ENCODE data around the gene DNAJA4.
A peak's percentile ranks its signal among the peaks of the same experiment; 100 is the strongest.

DNAJA4 gene

DNA sequence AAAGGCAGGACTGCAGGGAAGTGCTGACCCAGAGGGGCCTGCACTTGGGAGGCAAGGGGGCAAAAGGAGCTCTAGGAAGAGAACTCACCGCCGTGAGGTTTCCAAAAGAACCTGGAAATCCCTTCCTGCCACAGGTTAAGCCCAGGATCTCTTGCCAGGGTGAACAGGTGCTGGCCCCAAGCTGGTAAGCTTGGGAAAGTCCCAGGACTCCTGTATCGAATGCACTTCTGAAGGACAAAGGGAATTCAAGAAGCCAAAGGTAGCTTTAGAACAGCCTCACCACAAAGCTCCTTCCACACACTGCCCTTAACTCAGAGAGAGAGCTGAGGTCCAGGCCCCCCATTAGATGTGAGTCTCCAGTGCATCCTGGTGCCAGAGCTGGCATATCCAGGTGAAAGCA is 46.9 kb downstream of the DNAJA4 start:
- Histone ChIP-seq H3K9me3 (ENCODE audit: control insufficient read depth, insufficient read depth, low read length) (no peaks in the 10 kb centered on the region), H3K4me3 (ENCODE audit: low read depth, low read length) (no peak overlapping the region), H3K27me3 (ENCODE audit: control insufficient read depth, insufficient read depth, low read length) (no peaks in the 10 kb centered on the region), H3K36me3 (ENCODE audit: control insufficient read depth, insufficient read depth, low read length) (no peaks in the 10 kb centered on the region), H3K4me1 (ENCODE audit: control insufficient read depth, insufficient read depth, low read length) (peaks cover 5% of the 10 kb centered on the region), H3K9ac (ENCODE audit: low read depth, low read length) (no peak overlapping the region)

- Histone ChIP-seq H3K9me3 (ENCODE audit: control insufficient read depth, insufficient read depth, low read length) (no peaks in the 10 kb centered on the region), H3K9ac (ENCODE audit: low read depth, low read length) (no peak overlapping the region), H3K4me1 (ENCODE audit: control insufficient read depth, insufficient read depth, low read length) (peaks cover 12% of the 10 kb centered on the region), H3K27me3 (ENCODE audit: control insufficient read depth, insufficient read depth, low read length) (no peaks in the 10 kb centered on the region), H3K4me3 (ENCODE audit: low read depth, low read length) (no peak overlapping the region), H3K36me3 (ENCODE audit: control insufficient read depth, insufficient read depth, low read length) (no peaks in the 10 kb centered on the region)
Observed at GRCh38 chr15:78312536-78312935, 48.2 kb downstream of the DNAJA4 start.

DNA sequence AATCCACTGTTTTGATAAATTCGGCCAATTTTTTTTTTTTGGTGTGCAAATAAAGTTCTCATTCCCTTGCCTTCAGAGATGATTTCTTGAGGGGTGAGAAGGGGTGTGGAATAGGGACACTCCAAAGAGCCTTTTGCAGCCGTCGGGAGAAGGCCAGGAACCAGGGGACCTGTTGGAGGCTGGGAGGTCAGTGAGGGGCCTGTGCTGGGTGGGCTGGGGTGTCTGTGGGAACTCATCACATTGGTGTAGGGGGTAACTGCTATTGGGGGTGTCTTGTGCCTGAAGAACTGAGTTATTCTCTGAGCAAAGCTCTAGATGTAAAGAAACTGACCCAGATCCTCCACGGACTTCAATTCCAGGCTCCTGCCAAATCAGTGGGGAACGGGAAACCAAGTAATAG is 48.6 kb downstream of the DNAJA4 start:
- no peak overlapping the region for H3K9ac ChIP-seq (ENCODE audit: low read depth, low read length)
- H3K4me3 ChIP-seq (ENCODE audit: low read depth, low read length), result no peak overlapping the region
- H3K27me3 ChIP-seq (ENCODE audit: control insufficient read depth, insufficient read depth, low read length), result no peaks in the 10 kb centered on the region
- H3K4me1 ChIP-seq (ENCODE audit: control insufficient read depth, insufficient read depth, low read length), result peaks cover 12% of the 10 kb centered on the region
- no peaks in the 10 kb centered on the region for H3K9me3 ChIP-seq (ENCODE audit: control insufficient read depth, insufficient read depth, low read length)
- H3K36me3 ChIP-seq (ENCODE audit: control insufficient read depth, insufficient read depth, low read length), result no peaks in the 10 kb centered on the region

DNA sequence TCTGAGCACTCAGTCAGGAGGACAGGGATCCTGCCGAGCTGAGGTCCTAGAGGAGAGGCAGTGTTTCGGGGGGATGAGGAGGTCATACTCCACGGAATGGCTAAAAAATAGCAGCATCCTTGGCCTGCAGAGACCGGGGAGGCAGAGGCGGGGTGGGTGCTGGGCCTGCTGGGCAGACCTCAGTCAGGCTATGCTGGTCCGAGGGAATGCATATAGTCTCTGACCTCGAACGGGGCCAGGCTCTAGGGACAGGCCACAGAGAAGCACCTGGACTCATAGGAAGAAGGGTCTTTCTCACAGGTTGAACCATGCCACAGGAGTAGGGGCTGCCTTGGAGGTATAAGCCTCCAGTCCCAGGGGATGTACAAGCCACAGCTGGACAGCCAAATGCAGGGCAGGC is 49.0 kb downstream of the DNAJA4 start:
- H3K9me3 ChIP-seq (ENCODE audit: control insufficient read depth, insufficient read depth, low read length), result no peaks in the 10 kb centered on the region
- peaks cover 12% of the 10 kb centered on the region for H3K4me1 ChIP-seq (ENCODE audit: control insufficient read depth, insufficient read depth, low read length)
- no peaks in the 10 kb centered on the region for H3K27me3 ChIP-seq (ENCODE audit: control insufficient read depth, insufficient read depth, low read length)
- no peak overlapping the region for H3K9ac ChIP-seq (ENCODE audit: low read depth, low read length)
- no peak overlapping the region for H3K4me3 ChIP-seq (ENCODE audit: low read depth, low read length)
- H3K36me3 ChIP-seq (ENCODE audit: control insufficient read depth, insufficient read depth, low read length), result no peaks in the 10 kb centered on the region

DNA sequence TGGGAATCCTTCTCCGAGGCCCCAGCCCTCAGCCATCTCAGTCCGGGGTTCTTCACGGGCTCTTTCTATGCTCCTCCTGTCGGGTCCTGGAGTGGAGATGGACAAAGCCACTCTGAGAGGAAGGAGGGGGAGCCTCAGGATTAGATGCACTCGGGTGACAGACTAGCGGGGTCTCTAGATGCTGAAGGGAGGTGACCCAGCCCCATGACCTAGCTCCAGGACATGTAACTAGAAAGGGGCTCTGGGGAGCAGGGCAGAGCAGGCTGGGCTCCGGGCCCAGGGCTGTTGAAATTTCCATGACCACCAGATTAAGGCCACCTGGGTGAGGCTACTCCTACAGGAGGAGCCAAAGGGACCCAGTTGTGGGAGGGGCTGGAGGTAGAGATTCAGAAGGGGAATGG is 49.8 kb downstream of the DNAJA4 start:
- no peaks in the 10 kb centered on the region for H3K27me3 ChIP-seq (ENCODE audit: control insufficient read depth, insufficient read depth, low read length)
- H3K4me1 ChIP-seq (ENCODE audit: control insufficient read depth, insufficient read depth, low read length), result peaks cover 12% of the 10 kb centered on the region
- H3K9ac ChIP-seq (ENCODE audit: low read depth, low read length), result no peak overlapping the region
- no peaks in the 10 kb centered on the region for H3K9me3 ChIP-seq (ENCODE audit: control insufficient read depth, insufficient read depth, low read length)
- H3K36me3 ChIP-seq (ENCODE audit: control insufficient read depth, insufficient read depth, low read length), result no peaks in the 10 kb centered on the region
- H3K4me3 ChIP-seq (ENCODE audit: low read depth, low read length), result no peak overlapping the region

DNA sequence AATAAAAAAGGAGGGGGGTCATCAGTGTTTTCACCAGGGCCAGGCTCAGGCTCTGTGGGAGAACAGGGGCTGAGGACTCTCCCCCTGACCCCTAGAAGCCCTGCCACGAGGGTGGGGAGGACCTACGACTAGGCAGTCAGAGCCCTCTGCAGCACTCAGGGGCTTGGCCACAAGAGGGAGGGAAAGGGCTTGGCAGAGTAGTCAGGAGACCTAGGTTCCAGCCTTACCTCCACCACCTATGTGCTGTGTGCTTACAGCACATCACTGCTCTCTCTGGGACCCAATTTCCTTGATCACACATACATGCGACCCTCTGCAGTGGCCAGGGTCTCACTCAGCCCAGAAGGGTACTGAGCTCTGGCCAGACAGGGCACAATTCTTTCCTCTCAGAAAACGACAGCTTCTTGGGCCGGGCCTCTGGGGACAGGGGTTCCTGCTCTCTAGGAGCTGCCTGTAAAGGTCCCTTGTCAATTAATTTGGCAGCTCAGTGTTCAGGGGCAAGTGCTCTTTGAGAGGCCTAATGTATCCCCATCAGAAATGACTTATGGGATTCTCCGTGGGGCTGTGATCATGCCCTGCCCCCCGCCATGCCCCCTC is 51.4 kb downstream of the DNAJA4 start:
- peak overlapping the region; percentile 55 for H3K9ac ChIP-seq (ENCODE audit: low read depth, low read length)
- no peaks in the 10 kb centered on the region for H3K9me3 ChIP-seq (ENCODE audit: control insufficient read depth, insufficient read depth, low read length)
- H3K27me3 ChIP-seq (ENCODE audit: control insufficient read depth, insufficient read depth, low read length), result no peaks in the 10 kb centered on the region
- peaks cover 12% of the 10 kb centered on the region for H3K4me1 ChIP-seq (ENCODE audit: control insufficient read depth, insufficient read depth, low read length)
- no peaks in the 10 kb centered on the region for H3K36me3 ChIP-seq (ENCODE audit: control insufficient read depth, insufficient read depth, low read length)
- no peak overlapping the region for H3K4me3 ChIP-seq (ENCODE audit: low read depth, low read length)

GRCh38 chr15:78316283-78317083 is 52.1 kb downstream of the DNAJA4 start:
- Histone ChIP-seq H3K9ac (ENCODE audit: low read depth, low read length) (peak overlapping the region; percentile 55), H3K36me3 (ENCODE audit: control insufficient read depth, insufficient read depth, low read length) (no peaks in the 10 kb centered on the region), H3K4me3 (ENCODE audit: low read depth, low read length) (no peak overlapping the region), H3K4me1 (ENCODE audit: control insufficient read depth, insufficient read depth, low read length) (peaks cover 12% of the 10 kb centered on the region), H3K9me3 (ENCODE audit: control insufficient read depth, insufficient read depth, low read length) (no peaks in the 10 kb centered on the region), H3K27me3 (ENCODE audit: control insufficient read depth, insufficient read depth, low read length) (no peaks in the 10 kb centered on the region)

DNA sequence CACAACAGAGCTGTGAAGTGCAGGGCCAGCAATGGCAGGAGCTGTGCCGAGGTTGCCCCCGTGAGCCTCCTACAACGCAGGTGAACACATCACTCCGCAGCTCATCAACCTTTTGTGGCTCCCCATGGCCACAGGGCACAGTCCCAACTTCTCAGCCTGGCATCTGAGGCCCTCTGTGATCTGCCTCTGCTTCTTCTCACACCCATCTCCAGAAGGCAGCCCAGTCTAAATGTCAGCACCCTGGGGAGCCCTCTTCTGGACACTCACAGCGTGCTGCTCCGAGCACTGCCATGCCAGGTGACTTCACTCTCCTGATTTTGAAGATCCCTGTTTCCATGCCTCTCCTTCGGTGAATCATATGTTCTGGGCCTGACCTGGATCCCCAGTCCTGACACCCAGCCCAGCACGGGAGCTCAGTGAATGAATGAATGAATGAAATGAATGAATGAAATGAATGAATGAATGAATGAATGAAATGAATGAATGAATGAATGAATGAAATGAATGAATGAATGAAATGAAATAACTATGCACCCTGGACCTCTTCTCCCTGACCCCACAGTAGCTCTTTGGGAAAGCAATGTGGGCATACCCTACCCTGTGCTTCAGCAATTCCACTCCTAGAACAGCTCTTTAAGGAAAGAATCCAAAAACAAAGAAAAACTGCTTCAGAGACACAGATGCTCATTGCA is 52.9 kb downstream of the DNAJA4 start:
- H3K9me3 ChIP-seq (ENCODE audit: control insufficient read depth, insufficient read depth, low read length), result no peaks in the 10 kb centered on the region
- no peak overlapping the region for H3K4me3 ChIP-seq (ENCODE audit: low read depth, low read length)
- no peaks in the 10 kb centered on the region for H3K36me3 ChIP-seq (ENCODE audit: control insufficient read depth, insufficient read depth, low read length)
- H3K4me1 ChIP-seq (ENCODE audit: control insufficient read depth, insufficient read depth, low read length), result peaks cover 17% of the 10 kb centered on the region
- H3K27me3 ChIP-seq (ENCODE audit: control insufficient read depth, insufficient read depth, low read length), result no peaks in the 10 kb centered on the region
- no peak overlapping the region for H3K9ac ChIP-seq (ENCODE audit: low read depth, low read length)

GRCh38 chr15:78319588-78319987 is 55.2 kb downstream of the DNAJA4 start:
- Histone ChIP-seq H3K9ac (ENCODE audit: low read depth, low read length) (no peak overlapping the region), H3K27me3 (ENCODE audit: control insufficient read depth, insufficient read depth, low read length) (no peaks in the 10 kb centered on the region), H3K4me3 (ENCODE audit: low read depth, low read length) (no peak overlapping the region), H3K36me3 (ENCODE audit: control insufficient read depth, insufficient read depth, low read length) (no peaks in the 10 kb centered on the region), H3K9me3 (ENCODE audit: control insufficient read depth, insufficient read depth, low read length) (no peaks in the 10 kb centered on the region), H3K4me1 (ENCODE audit: control insufficient read depth, insufficient read depth, low read length) (peaks cover 17% of the 10 kb centered on the region)

DNA sequence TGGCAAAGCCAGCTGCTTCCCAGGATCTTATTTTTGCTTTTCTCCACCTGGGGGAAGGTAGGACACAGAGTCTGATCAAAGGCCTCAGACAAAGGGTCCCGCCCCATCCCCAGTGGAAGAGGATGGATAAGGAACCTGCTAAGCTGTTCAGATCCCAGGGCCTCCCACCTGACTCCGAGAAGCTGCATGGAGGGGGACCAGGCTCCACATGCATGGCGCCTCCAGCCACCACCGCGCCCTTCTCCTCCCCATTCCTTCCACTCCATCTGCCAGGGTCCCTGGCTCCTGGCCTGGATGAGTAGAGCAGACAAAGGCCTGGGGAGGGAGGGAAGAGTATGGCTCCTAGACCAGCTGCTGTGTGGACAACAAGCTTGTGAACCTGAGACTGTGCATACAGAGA is 55.8 kb downstream of the DNAJA4 start:
- Histone ChIP-seq H3K4me3 (ENCODE audit: low read depth, low read length) (no peak overlapping the region), H3K27me3 (ENCODE audit: control insufficient read depth, insufficient read depth, low read length) (no peaks in the 10 kb centered on the region), H3K36me3 (ENCODE audit: control insufficient read depth, insufficient read depth, low read length) (no peaks in the 10 kb centered on the region), H3K9me3 (ENCODE audit: control insufficient read depth, insufficient read depth, low read length) (no peaks in the 10 kb centered on the region), H3K9ac (ENCODE audit: low read depth, low read length) (no peak overlapping the region), H3K4me1 (ENCODE audit: control insufficient read depth, insufficient read depth, low read length) (peaks cover 17% of the 10 kb centered on the region)

- H3K27me3 ChIP-seq (ENCODE audit: control insufficient read depth, insufficient read depth, low read length), result no peaks in the 10 kb centered on the region
Observed at GRCh38 chr15:78321041-78321570, 56.7 kb downstream of the DNAJA4 start.

More at GRCh38 chr15:78321041-78321570, 56.7 kb downstream of the DNAJA4 start:
- H3K9me3 ChIP-seq (ENCODE audit: control insufficient read depth, insufficient read depth, low read length), result no peaks in the 10 kb centered on the region
- no peak overlapping the region for H3K9ac ChIP-seq (ENCODE audit: low read depth, low read length)
- peaks cover 14% of the 10 kb centered on the region for H3K4me1 ChIP-seq (ENCODE audit: control insufficient read depth, insufficient read depth, low read length)
- no peak overlapping the region for H3K4me3 ChIP-seq (ENCODE audit: low read depth, low read length)
- H3K36me3 ChIP-seq (ENCODE audit: control insufficient read depth, insufficient read depth, low read length), result no peaks in the 10 kb centered on the region

All from iPS-15b (cell line).